Natural killer cell (primary cell): ENCODE measurements around the gene RFX7. TPM values are rescaled to one million over a fixed set of nuclear protein-coding genes. Genes with fewer than 3 reads are reported as not detected.

ENCODE experiments used
- ATAC-seq, 3 donors: fragments of 150-1000 bp in 2 of 3; fragments of 200-7000 bp in 1 of 3; cut with Tn5 transposase; 1 replicate in 1 of 3; 2 replicates in 2 of 3; pipeline ENCODE4 v1.10.0; 2021; ENCODE audit warnings: mild to moderate bottlenecking in 2 of 3, moderate library complexity in 2 of 3
- DNase-seq, 2 donors: peaks; one replicate each; pipeline versions ENCODE4 v3.0.0 to v3.0.0-alpha.2; 2013 to 2021; ENCODE audit warnings: mixed read lengths in 1 of 2
- H3K27ac ChIP-seq: one replicate; pipeline ENCODE4 v1.5.1; 2013; ENCODE audit warnings: mild to moderate bottlenecking, low read length
- H3K27me3 ChIP-seq: one replicate; pipeline ENCODE4 v1.6.1; 2013; ENCODE audit warnings: low read length; ENCODE audit not compliant: control insufficient read depth, insufficient read depth
- H3K36me3 ChIP-seq: one replicate; pipeline ENCODE4 v1.6.1; 2013; ENCODE audit warnings: low read length; ENCODE audit not compliant: control insufficient read depth, insufficient read depth
- H3K4me1 ChIP-seq: one replicate; pipeline ENCODE4 v1.6.1; 2013; ENCODE audit warnings: low read length; ENCODE audit not compliant: control insufficient read depth, insufficient read depth
- H3K4me3 ChIP-seq: one replicate; pipeline ENCODE4 v1.5.1; 2013; ENCODE audit warnings: low read length
- H3K9me3 ChIP-seq: one replicate; pipeline ENCODE4 v1.6.1; 2013; ENCODE audit warnings: low read length; ENCODE audit not compliant: control insufficient read depth, insufficient read depth
- H3K27ac Mint-ChIP-seq, 2 donors: one replicate each; pipeline ENCODE4 v1.8.0; 2022; ENCODE audit warnings: mild to moderate bottlenecking in 2 of 2, mixed read lengths in 2 of 2, moderate library complexity in 1 of 2
- H3K27me3 Mint-ChIP-seq, 2 donors: one replicate each; pipeline ENCODE4 v1.8.0; 2022; ENCODE audit warnings: low read depth in 2 of 2, mixed read lengths in 2 of 2
- H3K36me3 Mint-ChIP-seq: one replicate; pipeline ENCODE4 v1.8.0; 2022; ENCODE audit warnings: mixed read lengths
- H3K4me1 Mint-ChIP-seq, 2 donors: one replicate each; pipeline ENCODE4 v1.8.0; 2022; ENCODE audit warnings: mixed read lengths in 2 of 2
- H3K4me3 Mint-ChIP-seq: one replicate; pipeline ENCODE4 v1.8.0; 2022; ENCODE audit warnings: mild to moderate bottlenecking, moderate library complexity, mixed read lengths
- H3K9me3 Mint-ChIP-seq, 2 donors: one replicate each; pipeline ENCODE4 v1.8.0; 2022; ENCODE audit warnings: mixed read lengths in 2 of 2
- WGBS: methylation state at CpG from one replicate; pipeline ENCODE4 v1.1.7; 2013; ENCODE audit warnings: missing lambda C conversion rate; ENCODE audit not compliant: insufficient coverage; 5-methylcytosine and 5-hydroxymethylcytosine counted together
- intact Hi-C: fragments of 100-400 bp; cut with micrococcal nuclease; formaldehyde crosslinking; loops from one replicate; pipeline ENCODE4 v1.14.2; 2022
- total RNA-seq, 4 donors: library from RNA; stranded (reverse); fragments of 120-200 nt in 1 of 4; gene quantifications; one replicate each; pipeline versions ENCODE4 v1.2.3 to v1.2.4, GENCODE V29; 2013 to 2022
- TF ChIP-seq, protein P1 (sequence below): fragments of 200-600 bp; IDR thresholded peaks from one replicate; pipeline ENCODE4 v1.8.0; 2022; ENCODE audit warnings: antibody characterized with exemption

Gene RFX7
- total RNA-seq, 3 donors from 2014 or later (not counting 1 experiment from before 2014, with no cell fraction given): 25.0 to 37.4 (median 33.8) TPM

DNA sequence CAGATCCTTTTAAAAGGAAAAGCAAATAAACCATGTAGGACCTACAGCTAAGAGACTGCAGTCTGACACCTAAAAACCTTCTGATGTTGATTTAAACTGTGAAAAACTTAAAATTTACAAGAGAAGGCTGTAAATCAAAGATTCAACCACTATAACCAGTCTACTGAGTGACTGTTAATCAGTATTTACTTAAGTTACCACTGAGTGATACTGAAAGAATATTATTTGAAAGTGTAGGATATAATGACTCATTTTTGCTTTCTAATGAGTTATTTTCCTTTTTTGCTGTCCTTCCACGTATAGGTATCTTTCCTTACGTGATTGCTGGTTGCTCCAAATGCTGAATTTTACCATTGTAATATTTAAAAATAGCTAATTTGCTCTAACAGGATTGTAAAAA is 44.6 kb downstream of the RFX7 start:
- no CpG with 5 or more reads among the region's 2 CpGs for WGBS
- Mint-ChIP-seq H3K27me3 (no peaks in the 10 kb centered on the region), H3K4me1 (peaks cover 17 to 21% of the 10 kb centered on the region in 2 donors), H3K27ac (no peak overlapping the region), H3K36me3 (no peaks in the 10 kb centered on the region), H3K4me3 (no peak overlapping the region), H3K9me3 (no peaks in the 10 kb centered on the region)
- DNase-seq: no peak
- Histone ChIP-seq H3K27ac (no peak overlapping the region), H3K4me3 (no peak overlapping the region), H3K27me3 (no peaks in the 10 kb centered on the region), H3K4me1 (peaks cover 3% of the 10 kb centered on the region), H3K9me3 (no peaks in the 10 kb centered on the region), H3K36me3 (no peaks in the 10 kb centered on the region)
- ATAC-seq: no peak
- intact Hi-C loops: no loop called here
- TF ChIP-seq, protein P1, sequence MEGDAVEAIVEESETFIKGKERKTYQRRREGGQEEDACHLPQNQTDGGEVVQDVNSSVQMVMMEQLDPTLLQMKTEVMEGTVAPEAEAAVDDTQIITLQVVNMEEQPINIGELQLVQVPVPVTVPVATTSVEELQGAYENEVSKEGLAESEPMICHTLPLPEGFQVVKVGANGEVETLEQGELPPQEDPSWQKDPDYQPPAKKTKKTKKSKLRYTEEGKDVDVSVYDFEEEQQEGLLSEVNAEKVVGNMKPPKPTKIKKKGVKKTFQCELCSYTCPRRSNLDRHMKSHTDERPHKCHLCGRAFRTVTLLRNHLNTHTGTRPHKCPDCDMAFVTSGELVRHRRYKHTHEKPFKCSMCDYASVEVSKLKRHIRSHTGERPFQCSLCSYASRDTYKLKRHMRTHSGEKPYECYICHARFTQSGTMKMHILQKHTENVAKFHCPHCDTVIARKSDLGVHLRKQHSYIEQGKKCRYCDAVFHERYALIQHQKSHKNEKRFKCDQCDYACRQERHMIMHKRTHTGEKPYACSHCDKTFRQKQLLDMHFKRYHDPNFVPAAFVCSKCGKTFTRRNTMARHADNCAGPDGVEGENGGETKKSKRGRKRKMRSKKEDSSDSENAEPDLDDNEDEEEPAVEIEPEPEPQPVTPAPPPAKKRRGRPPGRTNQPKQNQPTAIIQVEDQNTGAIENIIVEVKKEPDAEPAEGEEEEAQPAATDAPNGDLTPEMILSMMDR: no peak

- Histone ChIP-seq H3K36me3 (no peaks in the 10 kb centered on the region), H3K27me3 (no peaks in the 10 kb centered on the region), H3K4me3 (no peak overlapping the region), H3K9me3 (no peaks in the 10 kb centered on the region), H3K27ac (no peak overlapping the region), H3K4me1 (no peaks in the 10 kb centered on the region)
- Mint-ChIP-seq H3K27ac (no peak overlapping the region), H3K4me1 (peaks cover 18% of the 10 kb centered on the region in 2 donors), H3K4me3 (no peak overlapping the region), H3K27me3 (no peaks in the 10 kb centered on the region), H3K9me3 (no peaks in the 10 kb centered on the region), H3K36me3 (no peaks in the 10 kb centered on the region)
- TF ChIP-seq, protein P1: no peak
- WGBS: no CpG with 5 or more reads among the region's 1 CpG
- DNase-seq (no peak), ATAC-seq (no peak)
- intact Hi-C loops: no loop called here
These were observed 49.6 kb downstream of the RFX7 start for GRCh38 chr15:56194035-56194434.

- ATAC-seq: no peak
These were observed 50.8 kb downstream of the RFX7 start for GRCh38 chr15:56192659-56193442.

More at GRCh38 chr15:56192659-56193442, 50.8 kb downstream of the RFX7 start:
- intact Hi-C loops: no loop called here
- Mint-ChIP-seq H3K9me3 (no peaks in the 10 kb centered on the region), H3K4me1 (peaks cover 25 to 26% of the 10 kb centered on the region in 2 donors), H3K4me3 (no peak overlapping the region), H3K27me3 (no peaks in the 10 kb centered on the region), H3K27ac (no peak overlapping the region), H3K36me3 (no peaks in the 10 kb centered on the region)
- Histone ChIP-seq H3K4me1 (no peaks in the 10 kb centered on the region), H3K4me3 (no peak overlapping the region), H3K9me3 (no peaks in the 10 kb centered on the region), H3K36me3 (no peaks in the 10 kb centered on the region), H3K27me3 (no peaks in the 10 kb centered on the region), H3K27ac (no peak overlapping the region)
- WGBS: 96% methylated on average over 10 of the region's 10 CpGs
- DNase-seq: no peak
- TF ChIP-seq, protein P1: no peak
